LNCaP clone FGC (cell line): ENCODE results near the gene RMP24.
A peak's percentile ranks its signal among the peaks of the same experiment; 100 is the strongest.

ENCODE experiments used
- DNase-seq: peaks from one replicate; pipeline ENCODE4 v3.0.0-alpha.2; 2011; ENCODE audit warnings: low read depth
- H3K4me3 ChIP-seq: 2 replicates; pipeline ENCODE4 v1.5.1; 2011; ENCODE audit warnings: mild to moderate bottlenecking, low read depth, low read length, control low read depth
- CTCF ChIP-seq: IDR thresholded peaks from 2 replicates; pipeline ENCODE4 v1.5.1; 2012; ENCODE audit warnings: mild to moderate bottlenecking; ENCODE audit not compliant: control insufficient read depth, insufficient read depth; ENCODE audit errors: extremely low read depth

The RMP24 gene

DNA sequence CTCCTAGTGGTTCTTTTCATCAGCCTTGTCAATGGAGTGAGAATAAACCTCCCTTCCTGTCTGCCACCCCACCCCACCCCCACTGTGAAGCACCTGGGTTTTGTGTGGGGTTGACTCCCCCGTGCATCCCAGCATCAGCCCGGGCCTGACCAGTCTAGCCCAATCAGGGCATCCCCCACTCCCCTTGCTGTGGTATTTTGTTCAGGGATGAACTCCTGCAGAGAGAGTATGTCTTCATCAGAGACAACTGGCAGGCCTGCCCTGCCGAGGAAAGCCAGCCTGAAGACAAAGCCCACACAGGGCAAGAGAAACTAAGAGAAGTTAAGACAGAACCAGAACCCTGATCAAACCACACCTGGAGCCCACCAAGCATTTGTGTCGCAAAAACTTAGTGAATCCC is 36.7 kb upstream of the RMP24 start:
- TF ChIP-seq CTCF, result no peak
- DNase-seq, result no peak
- no peak overlapping the region for H3K4me3 ChIP-seq

DNA sequence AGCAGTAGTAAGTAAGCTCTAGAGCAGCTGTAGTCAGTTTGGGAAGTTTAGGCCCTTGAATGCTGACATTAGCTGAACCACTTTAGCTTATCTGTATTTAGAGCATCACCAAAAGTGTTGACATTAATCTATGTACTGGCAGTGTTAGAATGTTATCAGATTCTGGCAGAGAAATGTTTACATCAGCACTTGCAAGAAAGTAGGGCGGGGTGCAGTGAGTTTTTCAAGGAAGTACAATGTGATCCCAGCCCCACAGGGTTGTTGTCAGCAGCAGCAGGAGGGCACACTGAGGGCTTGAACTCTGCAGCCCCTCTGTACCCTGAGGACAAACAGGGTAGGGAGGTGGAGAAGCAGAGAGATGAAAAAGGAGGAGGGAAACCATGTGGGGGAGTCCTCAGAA is 35.5 kb upstream of the RMP24 start:
- no peak for TF ChIP-seq CTCF
- no peak for DNase-seq
- no peak overlapping the region for H3K4me3 ChIP-seq

GRCh38 chr18:35938158-35938557 is 34.3 kb upstream of the RMP24 start:
- no peak for DNase-seq
- TF ChIP-seq CTCF, result no peak
- H3K4me3 ChIP-seq, result no peak overlapping the region

DNA sequence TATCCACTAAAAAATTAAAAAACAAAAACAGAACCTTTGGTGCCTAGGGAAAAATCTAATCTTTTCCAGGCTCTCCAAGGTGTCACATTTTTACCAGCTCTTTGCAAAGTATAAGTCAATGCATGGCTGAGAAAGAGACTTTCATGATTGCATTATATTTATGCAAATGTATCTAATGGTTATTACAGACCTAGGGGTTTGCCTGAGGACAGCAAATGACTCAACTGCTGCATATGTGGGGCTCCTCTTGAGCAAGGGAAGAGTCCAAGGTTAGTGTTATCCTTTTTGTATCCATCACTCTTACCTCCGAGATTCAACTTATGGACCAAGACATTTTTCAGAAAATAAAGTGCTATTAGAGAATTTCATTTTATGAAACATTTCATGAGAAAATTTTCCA is 33.9 kb upstream of the RMP24 start:
- DNase-seq, result no peak
- TF ChIP-seq CTCF, result no peak
- H3K4me3 ChIP-seq, result no peak overlapping the region

DNA sequence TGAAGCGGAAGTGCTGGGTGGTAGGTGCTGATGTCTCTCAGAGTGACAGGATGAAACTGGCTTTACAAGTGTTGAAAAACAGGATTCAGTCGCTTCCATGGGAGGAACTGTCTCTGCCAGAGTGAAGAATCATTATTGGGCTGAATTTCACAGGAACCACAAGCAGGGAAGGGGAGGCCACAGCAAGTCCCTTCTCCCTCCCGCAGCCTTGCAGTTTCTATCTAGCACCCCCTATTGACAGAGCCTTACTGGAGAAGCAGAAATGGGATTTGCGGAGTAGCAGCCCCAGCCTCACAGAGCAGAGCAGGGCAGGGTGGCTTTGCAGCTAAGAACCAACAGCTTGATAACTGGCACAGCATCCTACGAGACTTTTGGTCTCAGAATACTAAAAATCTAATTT is 33.3 kb upstream of the RMP24 start:
- peak; percentile 45 for TF ChIP-seq CTCF
- no peak for DNase-seq
- H3K4me3 ChIP-seq, result no peak overlapping the region

- no peak overlapping the region for H3K4me3 ChIP-seq
- no peak for DNase-seq
- no peak for TF ChIP-seq CTCF
These were observed 31.2 kb upstream of the RMP24 start for GRCh38 chr18:35941299-35941698.

- TF ChIP-seq CTCF, result no peak
- DNase-seq, result no peak
- H3K4me3 ChIP-seq, result no peak overlapping the region
These were observed 30.3 kb upstream of the RMP24 start for GRCh38 chr18:35942133-35942532.
